Measurements from ENCODE around the gene FTO. TPM values are rescaled to one million over a fixed set of nuclear protein-coding genes. Genes with fewer than 3 reads are reported as not detected.

The FTO gene
- total RNA-seq, 2 donors from 2014 or later = 73.6 to 90.6 TPM

DNA sequence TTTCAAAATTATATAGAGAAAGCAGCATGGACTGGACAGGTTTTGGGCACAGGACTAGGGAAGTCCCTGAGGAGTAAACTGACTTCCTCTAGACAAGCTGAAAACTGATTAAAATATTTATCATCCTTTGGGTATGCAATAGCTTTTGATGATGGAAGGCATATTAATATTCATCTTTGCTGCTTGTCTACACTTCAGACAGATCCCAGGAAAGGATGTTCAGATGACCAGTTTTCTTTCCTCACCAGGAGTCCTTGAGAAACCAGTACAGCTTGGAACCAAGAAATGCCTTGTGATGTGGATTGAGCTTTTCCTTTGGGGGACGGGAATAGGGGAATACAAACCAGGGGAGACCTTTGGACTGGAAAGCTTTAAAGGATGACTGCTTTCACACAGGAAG lies 195.5 kb downstream of the FTO start:
- Histone ChIP-seq H3K4me3 (no peak overlapping the region), H3K9me3 (no peaks in the 10 kb centered on the region), H3K27ac (no peak overlapping the region), H3K27me3 (no peaks in the 10 kb centered on the region), H3K4me1 (peaks cover 0 to 7% of the 10 kb centered on the region in 2 donors), H3K36me3 (no peaks in the 10 kb centered on the region)
- no peak for DNase-seq (ENCODE audit: low spot score)
- TF ChIP-seq, protein P1, sequence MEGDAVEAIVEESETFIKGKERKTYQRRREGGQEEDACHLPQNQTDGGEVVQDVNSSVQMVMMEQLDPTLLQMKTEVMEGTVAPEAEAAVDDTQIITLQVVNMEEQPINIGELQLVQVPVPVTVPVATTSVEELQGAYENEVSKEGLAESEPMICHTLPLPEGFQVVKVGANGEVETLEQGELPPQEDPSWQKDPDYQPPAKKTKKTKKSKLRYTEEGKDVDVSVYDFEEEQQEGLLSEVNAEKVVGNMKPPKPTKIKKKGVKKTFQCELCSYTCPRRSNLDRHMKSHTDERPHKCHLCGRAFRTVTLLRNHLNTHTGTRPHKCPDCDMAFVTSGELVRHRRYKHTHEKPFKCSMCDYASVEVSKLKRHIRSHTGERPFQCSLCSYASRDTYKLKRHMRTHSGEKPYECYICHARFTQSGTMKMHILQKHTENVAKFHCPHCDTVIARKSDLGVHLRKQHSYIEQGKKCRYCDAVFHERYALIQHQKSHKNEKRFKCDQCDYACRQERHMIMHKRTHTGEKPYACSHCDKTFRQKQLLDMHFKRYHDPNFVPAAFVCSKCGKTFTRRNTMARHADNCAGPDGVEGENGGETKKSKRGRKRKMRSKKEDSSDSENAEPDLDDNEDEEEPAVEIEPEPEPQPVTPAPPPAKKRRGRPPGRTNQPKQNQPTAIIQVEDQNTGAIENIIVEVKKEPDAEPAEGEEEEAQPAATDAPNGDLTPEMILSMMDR (IDR thresholded peaks at IDR 0.05) = no peak

DNA sequence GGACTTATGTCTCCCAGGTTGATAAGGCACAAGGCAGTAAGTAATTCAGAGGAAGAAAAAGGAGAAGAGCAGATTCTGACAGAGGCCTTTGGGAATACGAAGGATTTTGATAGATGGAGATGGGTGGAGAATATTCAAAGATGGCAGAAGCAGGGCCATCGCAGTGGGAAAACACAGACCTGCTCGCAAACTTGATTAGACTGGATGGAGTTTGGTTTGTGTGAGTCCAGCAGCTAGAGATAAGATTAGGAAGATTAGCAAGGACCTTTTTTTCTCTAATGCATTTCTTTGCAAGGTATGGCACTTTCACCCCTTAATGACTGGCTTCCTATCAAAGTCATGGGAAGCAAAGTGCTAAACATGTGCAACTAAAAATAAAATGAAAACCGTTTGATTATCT lies 196.7 kb downstream of the FTO start:
- no peak for DNase-seq (ENCODE audit: low spot score)
- Histone ChIP-seq H3K27ac (no peak overlapping the region), H3K9me3 (no peaks in the 10 kb centered on the region), H3K4me3 (no peak overlapping the region), H3K36me3 (no peaks in the 10 kb centered on the region), H3K27me3 (no peaks in the 10 kb centered on the region), H3K4me1 (peaks cover 0 to 11% of the 10 kb centered on the region in 2 donors)
- TF ChIP-seq, protein P1 (IDR thresholded peaks at IDR 0.05) = no peak

DNA sequence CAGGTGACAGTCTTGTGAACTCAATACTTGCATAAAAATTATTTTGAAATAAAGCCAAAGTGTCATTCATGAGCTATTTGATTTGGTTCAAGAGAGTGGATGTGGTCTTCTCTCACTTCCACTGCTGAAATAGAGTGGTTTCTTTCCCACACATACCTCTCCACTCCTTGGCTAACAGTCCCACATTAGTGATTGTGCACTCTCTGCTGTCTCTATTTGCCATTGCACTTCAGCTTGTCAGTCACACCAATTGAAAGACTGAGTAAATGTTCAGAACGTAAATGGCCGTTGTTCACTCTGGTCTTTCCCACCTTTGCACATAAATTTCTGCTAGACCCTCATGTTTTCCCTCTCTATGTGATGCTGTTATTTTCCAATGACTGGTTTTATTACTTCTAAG lies 197.5 kb downstream of the FTO start:
- no peaks in the 10 kb centered on the region for H3K27me3 ChIP-seq
- no peaks in the 10 kb centered on the region for H3K9me3 ChIP-seq
- H3K4me3 ChIP-seq = no peak overlapping the region
- DNase-seq (ENCODE audit: low spot score) = no peak
- H3K4me1 ChIP-seq = peaks cover 0 to 11% of the 10 kb centered on the region in 2 donors
- no peaks in the 10 kb centered on the region for H3K36me3 ChIP-seq
- H3K27ac ChIP-seq = no peak overlapping the region
- TF ChIP-seq, protein P1 (IDR thresholded peaks at IDR 0.05) = no peak

DNA sequence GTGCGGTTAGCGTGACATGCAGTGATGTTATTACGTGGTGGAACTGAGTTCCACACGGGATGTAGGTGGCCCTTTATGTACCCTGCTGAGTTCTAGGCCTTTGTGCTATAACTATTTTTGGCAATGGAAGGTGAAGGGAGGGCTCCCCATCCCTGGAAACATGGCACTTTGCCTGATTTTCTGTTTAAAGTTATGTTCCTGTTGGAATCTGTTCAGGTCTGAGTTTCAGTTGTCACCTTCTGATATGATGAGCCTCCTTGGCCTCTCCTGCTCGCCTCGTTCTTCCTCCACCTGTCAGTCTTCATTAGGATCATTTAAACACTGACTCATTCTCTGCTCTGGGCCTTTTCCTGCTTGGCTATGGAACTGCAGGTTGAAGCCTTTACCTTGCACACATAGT lies 200.6 kb downstream of the FTO start:
- Histone ChIP-seq H3K27me3 (no peaks in the 10 kb centered on the region), H3K36me3 (peaks cover 5% of the 10 kb centered on the region), H3K9me3 (no peaks in the 10 kb centered on the region), H3K27ac (no peak overlapping the region), H3K4me3 (no peak overlapping the region), H3K4me1 (peaks cover 0 to 8% of the 10 kb centered on the region in 2 donors)
- no peak for DNase-seq (ENCODE audit: low spot score)
- TF ChIP-seq, protein P1 (IDR thresholded peaks at IDR 0.05) = no peak

DNA sequence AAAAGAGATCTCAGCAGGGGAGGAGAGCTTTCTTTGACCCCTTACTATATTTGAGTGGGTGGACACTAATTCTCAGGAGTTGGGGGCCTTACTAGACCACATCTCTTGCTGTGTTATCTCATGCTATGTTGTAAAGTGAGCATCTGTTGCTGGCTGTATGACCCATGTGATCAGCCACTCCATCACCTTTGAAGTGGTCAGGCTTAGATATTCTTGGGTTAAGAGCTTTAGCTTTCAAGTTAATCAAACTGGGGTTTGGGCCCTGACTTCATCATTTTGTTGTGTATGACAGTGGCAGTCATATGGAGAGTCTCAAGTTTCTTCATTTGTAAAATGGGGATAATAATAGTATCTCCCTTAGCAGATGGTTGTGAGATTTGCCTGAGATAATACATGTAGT lies 201.1 kb downstream of the FTO start:
- H3K27ac ChIP-seq = no peak overlapping the region
- no peaks in the 10 kb centered on the region for H3K9me3 ChIP-seq
- H3K36me3 ChIP-seq = peaks cover 5% of the 10 kb centered on the region
- H3K27me3 ChIP-seq = no peaks in the 10 kb centered on the region
- no peak for DNase-seq (ENCODE audit: low spot score)
- H3K4me3 ChIP-seq = no peak overlapping the region
- peaks cover 0 to 4% of the 10 kb centered on the region in 2 donors for H3K4me1 ChIP-seq
- TF ChIP-seq, protein P1 (IDR thresholded peaks at IDR 0.05) = no peak

DNA sequence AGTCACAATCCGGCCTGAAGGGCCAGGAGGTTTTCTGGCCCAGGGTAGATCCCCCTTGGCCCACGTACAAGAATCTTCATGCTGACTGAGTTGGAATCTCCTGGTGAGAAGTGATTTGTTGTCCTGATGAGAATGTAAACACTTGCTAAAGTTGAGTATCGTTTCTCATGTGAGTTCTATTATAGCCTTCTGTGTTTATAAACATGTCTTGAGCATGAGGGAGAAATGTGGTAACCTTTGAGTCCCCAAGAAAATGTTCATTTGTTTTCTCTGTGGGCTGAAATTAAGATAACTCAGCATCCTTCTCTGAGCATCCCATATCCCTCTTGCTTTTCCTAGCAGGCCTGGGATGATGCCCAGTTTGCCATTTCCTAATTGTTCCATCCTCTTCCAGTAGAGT lies 204.8 kb downstream of the FTO start:
- H3K36me3 ChIP-seq = peaks cover 5% of the 10 kb centered on the region
- DNase-seq (ENCODE audit: low spot score) = no peak
- no peak overlapping the region for H3K27ac ChIP-seq
- H3K27me3 ChIP-seq = no peaks in the 10 kb centered on the region
- peaks cover 0 to 35% of the 10 kb centered on the region in 2 donors for H3K4me1 ChIP-seq
- TF ChIP-seq, protein P1 (IDR thresholded peaks at IDR 0.05) = no peak
- H3K9me3 ChIP-seq = no peaks in the 10 kb centered on the region
- H3K4me3 ChIP-seq = no peak overlapping the region

Measured in right atrium auricular region (tissue), 2 donors.